SK-N-SH (cell line): ENCODE measurements around the gene DCDC1. TPM values are rescaled to one million over a fixed set of nuclear protein-coding genes. Genes with fewer than 3 reads are reported as not detected.

Source experiments
- CTCF ChIA-PET: fragments of 300-600, 350-600 bp; formaldehyde crosslinking; extraction: SDS; loops from one replicate; lab custom pipeline; 2021; lab: Yijun Ruan, JAX
- POLR2A ChIA-PET: fragments of 350-600 bp; sonication (Branson Sonifier 250); formaldehyde crosslinking; extraction: SDS; loops from one replicate; lab custom pipeline; 2020; ENCODE audit warnings: antibody characterized with exemption, inconsistent platforms; lab: Yijun Ruan, JAX
- DNase-seq: peaks from one replicate; pipeline ENCODE4 v3.0.0; 2012
- H2AFZ ChIP-seq: fragments of 200-600 bp; sonication (generic); 2 replicates; pipeline ENCODE4 v1.8.1; 2016; ENCODE audit warnings: antibody characterized with exemption, mild to moderate bottlenecking, low read depth
- H3F3A ChIP-seq: fragments of 200-600 bp; sonication (generic); replicated peaks from 2 replicates; pipeline ENCODE3; 2016; ENCODE audit warnings: antibody characterized with exemption, mild to moderate bottlenecking; ENCODE audit not compliant: insufficient read depth
- H3K27ac ChIP-seq, 2 experiments: fragments of 200-500 bp in 1 of 2; fragments of 200-600 bp in 1 of 2; sonication (Bioruptor generic) in 1 of 2; sonication (generic), shearing (Covaris generic) in 1 of 2; 2 replicates each; pipeline versions ENCODE4 v1.5.1 to v1.6.1; 2014 to 2016; ENCODE audit warnings: low read depth in 2 of 2, inconsistent platforms in 1 of 2, low read length in 1 of 2, mild to moderate bottlenecking in 1 of 2, mixed read lengths in 1 of 2
- H3K27me3 ChIP-seq: fragments of 200-600 bp; sonication (generic), shearing (Covaris generic); 2 replicates; pipeline ENCODE4 v1.6.1; 2016; ENCODE audit warnings: mixed run types; ENCODE audit not compliant: insufficient read depth
- H3K36me3 ChIP-seq, 2 experiments: fragments of 200-500 bp in 1 of 2; fragments of 200-600 bp in 1 of 2; sonication (Bioruptor generic) in 1 of 2; sonication (generic) in 1 of 2; replicated peaks in 1 of 2; 2 replicates each; pipeline versions ENCODE3 to v1.5.1; 2014 to 2016; ENCODE audit warnings: low read length in 1 of 2, mild to moderate bottlenecking in 1 of 2; ENCODE audit not compliant: insufficient read depth in 2 of 2, control insufficient read depth in 1 of 2
- H3K4me1 ChIP-seq, 2 experiments: fragments of 200-500 bp in 1 of 2; fragments of 200-600 bp in 1 of 2; sonication (Bioruptor generic) in 1 of 2; sonication (generic), shearing (Covaris generic) in 1 of 2; 2 replicates each; pipeline versions ENCODE4 v1.5.1 to v1.6.1; 2014 to 2016; ENCODE audit warnings: low read depth in 1 of 2, low read length in 1 of 2, mixed run types in 1 of 2; ENCODE audit not compliant: insufficient read depth in 2 of 2, control insufficient read depth in 1 of 2
- H3K4me2 ChIP-seq: fragments of 200-600 bp; sonication (generic), shearing (Covaris generic); 2 replicates; pipeline ENCODE4 v1.6.1; 2017; ENCODE audit warnings: mixed run types
- H3K4me3 ChIP-seq, 2 experiments: fragments of 200-500 bp in 1 of 2; fragments of 200-600 bp in 1 of 2; sonication (Bioruptor generic) in 1 of 2; sonication (generic), shearing (Covaris generic) in 1 of 2; 2 replicates each; pipeline versions ENCODE4 v1.5.1 to v1.8.1; 2014 to 2016; ENCODE audit warnings: low read depth in 2 of 2, inconsistent platforms in 1 of 2, low read length in 1 of 2, mild to moderate bottlenecking in 1 of 2, mixed read lengths in 1 of 2, moderate library complexity in 1 of 2
- H3K79me2 ChIP-seq: fragments of 200-600 bp; sonication (generic); 2 replicates; pipeline ENCODE4 v1.8.1; 2017; ENCODE audit warnings: mild to moderate bottlenecking; ENCODE audit not compliant: insufficient read depth
- H3K9ac ChIP-seq: fragments of 200-600 bp; sonication (generic); 2 replicates; pipeline ENCODE4 v1.6.1; 2017; ENCODE audit warnings: mixed run types
- H3K9me2 ChIP-seq: fragments of 200-600 bp; sonication (generic); 2 replicates; pipeline ENCODE4 v1.6.1; 2017; ENCODE audit warnings: mixed run types
- H3K9me3 ChIP-seq: fragments of 200-600 bp; sonication (generic); 2 replicates; pipeline ENCODE4 v1.6.1; 2017; ENCODE audit warnings: mixed run types, mild to moderate bottlenecking, moderate library complexity
- H4K20me1 ChIP-seq: fragments of 200-600 bp; sonication (generic); 2 replicates; pipeline ENCODE4 v1.6.1; 2017; ENCODE audit warnings: mild to moderate bottlenecking, mixed run types; ENCODE audit not compliant: insufficient read depth
- FOSL2 ChIP-seq: IDR thresholded peaks from 2 replicates; pipeline ENCODE4 v1.4.0; 2012; ENCODE audit warnings: low read depth, mild to moderate bottlenecking, moderate library complexity, borderline replicate concordance
- GATA2 ChIP-seq: sonication (generic); formaldehyde crosslinking; IDR thresholded peaks from 2 replicates; pipeline ENCODE4 v1.5.0; 2020; ENCODE audit warnings: mild to moderate bottlenecking, missing genetic modification reagents
- MXI1 ChIP-seq: IDR thresholded peaks from 2 replicates; pipeline ENCODE4 v1.6.1; 2012; ENCODE audit warnings: mild to moderate bottlenecking, low read depth, low read length, improper control_type of control experiment
- NRF1 ChIP-seq: IDR thresholded peaks from 2 replicates; pipeline ENCODE4 v1.6.1; 2012; ENCODE audit warnings: low read depth, mild to moderate bottlenecking, low read length
- PBX3 ChIP-seq: IDR thresholded peaks from 2 replicates; pipeline ENCODE4; 2012
- RXRA ChIP-seq: IDR thresholded peaks from 2 replicates; pipeline ENCODE4 v1.4.0; 2012; ENCODE audit warnings: low read depth, mild to moderate bottlenecking, borderline replicate concordance
- SIN3A ChIP-seq: IDR thresholded peaks from 2 replicates; pipeline ENCODE4 v1.6.1; 2012; ENCODE audit warnings: low read depth, mild to moderate bottlenecking, low read length, moderate library complexity, borderline replicate concordance
- SMC3 ChIP-seq: IDR thresholded peaks from 2 replicates; pipeline ENCODE4 v1.6.1; 2012; ENCODE audit warnings: low read depth, low read length, improper control_type of control experiment
- TCF12 ChIP-seq: IDR thresholded peaks from 2 replicates; pipeline ENCODE4 v1.4.0; 2012
- USF1 ChIP-seq: IDR thresholded peaks from 2 replicates; pipeline ENCODE4 v1.4.0; 2012; ENCODE audit warnings: low read depth, borderline replicate concordance
- USF2 ChIP-seq: fragments of 150-350 bp; IDR thresholded peaks from 2 replicates; pipeline ENCODE4 v1.6.1; 2017; ENCODE audit warnings: antibody characterized with exemption, low read length, low read depth, borderline replicate concordance
- WGBS: methylation state at CpG from one replicate; pipeline ENCODE4 v1.1.6; 2017; ENCODE audit warnings: low lambda C conversion rate; 5-methylcytosine and 5-hydroxymethylcytosine counted together
- polyA plus RNA-seq, 3 experiments: library from polyadenylated mRNA; depleted of rRNA; stranded (reverse); fragments of >200 nt; gene quantifications; 2 replicates each; pipeline ENCODE4 v1.2.3, GENCODE V29; 2012

DCDC1 gene
- polyA plus RNA-seq, 1 of the 3 experiments (the other 2 are of a cell fraction) = 0.12 TPM

- Histone ChIP-seq H3K9me3 (no peaks in the 10 kb centered on the region), H3K4me1 (peaks cover 0 to 5% of the 10 kb centered on the region in 2 experiments; a peak in 2 of 4 replicates), H3K9ac (no peak overlapping the region), H3F3A (no peaks in the 10 kb centered on the region), H3K36me3 (no peaks in the 10 kb centered on the region), H2AFZ (no peak overlapping the region), H3K27me3 (no peaks in the 10 kb centered on the region), H3K27ac (no peak overlapping the region), H4K20me1 (no peaks in the 10 kb centered on the region), H3K4me2 (no peak overlapping the region), H3K79me2 (no peaks in the 10 kb centered on the region), H3K9me2 (no peaks in the 10 kb centered on the region), H3K4me3 (no peak overlapping the region)
- DNase-seq = no peak
- WGBS = 58% methylated on average over 2 of the region's 2 CpGs
- TF ChIP-seq MXI1 (no peak), USF1 (no peak), TCF12 (no peak), GATA2 (CRISPR knock-in tag) (no peak), PBX3 (no peak), RXRA (no peak), NRF1 (no peak), FOSL2 (no peak), USF2 (no peak)
- POLR2A ChIA-PET = no interaction called here
- CTCF ChIA-PET = interaction anchor here (0.8 to 6.0 kb wide), 14 partner anchors 9 to 791 kb away, joined by 3 to 113 read pairs (median 4); partner anchors contain the start of gene MPPED2
Observed at GRCh38 chr11:30917266-30917665, 452.3 kb downstream of the DCDC1 start.

- Histone ChIP-seq H3K4me3 (no peak overlapping the region), H3K79me2 (no peaks in the 10 kb centered on the region), H3K9ac (no peak overlapping the region), H3K27me3 (no peaks in the 10 kb centered on the region), H3K9me2 (no peaks in the 10 kb centered on the region), H2AFZ (no peak overlapping the region), H3K36me3 (no peaks in the 10 kb centered on the region), H3K27ac (no peak overlapping the region), H3K9me3 (no peaks in the 10 kb centered on the region), H4K20me1 (no peaks in the 10 kb centered on the region), H3K4me1 (peaks cover 0 to 3% of the 10 kb centered on the region in 2 experiments; a peak in 2 of 4 replicates), H3F3A (no peaks in the 10 kb centered on the region), H3K4me2 (no peak overlapping the region)
- ChIA-PET POLR2A (no interaction called here), CTCF (interaction anchor here (1.4 to 6.0 kb wide), 6 partner anchors 26 to 790 kb away, joined by 3 to 113 read pairs (median 8); partner anchors contain the start of gene MPPED2)
- TF ChIP-seq SIN3A = no peak
- no peak for TF ChIP-seq SMC3
- DNase-seq = no peak
- 41% methylated on average over 4 of the region's 4 CpGs for WGBS
Observed at GRCh38 chr11:30916764-30917163, 452.8 kb downstream of the DCDC1 start.
